GM19452 (cell line): ENCODE results near the gene BRF1.

Experiments
- ATAC-seq: cut with Tn5 transposase; IDR thresholded peaks from one replicate; pipeline ENCODE4 v1.9.1; 2021; ENCODE audit not compliant: unreplicated experiment

The BRF1 gene

GRCh38 chr14:105229099-105229655 lies 71.6 kb downstream of the BRF1 start:
- no peak for ATAC-seq

GRCh38 chr14:105228562-105228961 lies 72.2 kb downstream of the BRF1 start:
- ATAC-seq, result no peak

DNA sequence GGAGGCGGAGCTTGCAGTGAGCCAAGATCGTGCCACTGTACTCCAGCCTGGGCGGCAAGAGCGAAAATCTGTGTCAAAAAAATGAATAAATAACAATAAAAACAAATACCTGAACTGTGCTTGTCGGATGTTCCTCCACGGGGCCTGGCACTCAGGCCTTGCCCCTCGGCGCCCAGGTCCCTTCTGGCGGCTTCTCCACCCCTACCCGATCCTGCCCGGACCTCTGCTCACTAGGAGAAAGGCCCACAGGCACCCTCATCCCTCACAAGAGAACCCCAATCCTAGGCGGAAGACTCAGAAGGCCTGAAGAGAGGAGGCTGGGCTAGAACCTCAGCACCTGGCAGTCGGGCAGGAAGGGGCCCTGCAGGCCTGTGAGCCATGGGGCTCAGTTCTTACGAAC lies 73.5 kb downstream of the BRF1 start:
- no peak for ATAC-seq

DNA sequence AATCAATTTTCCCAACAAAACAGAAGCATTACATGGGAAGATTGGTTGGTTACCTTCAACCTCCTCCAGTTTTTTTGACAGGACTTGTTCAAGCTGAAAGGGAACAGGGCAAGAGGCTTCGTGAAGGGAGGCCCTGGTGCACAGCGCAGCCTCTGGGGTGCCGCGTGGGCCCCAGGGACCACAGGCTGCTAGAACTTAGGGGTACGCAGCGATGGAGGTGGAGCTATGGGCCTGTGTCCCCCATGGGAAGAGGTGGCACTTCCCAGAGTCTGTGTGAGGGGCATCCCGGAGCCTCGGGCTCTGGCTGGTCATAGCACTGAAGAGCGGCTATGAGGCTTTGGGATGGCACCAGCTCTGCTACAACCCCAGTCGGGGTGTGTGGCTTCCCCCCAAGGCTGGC lies 74.6 kb downstream of the BRF1 start:
- no peak for ATAC-seq

- no peak for ATAC-seq
Observed at GRCh38 chr14:105224845-105225570, 75.8 kb downstream of the BRF1 start.

DNA sequence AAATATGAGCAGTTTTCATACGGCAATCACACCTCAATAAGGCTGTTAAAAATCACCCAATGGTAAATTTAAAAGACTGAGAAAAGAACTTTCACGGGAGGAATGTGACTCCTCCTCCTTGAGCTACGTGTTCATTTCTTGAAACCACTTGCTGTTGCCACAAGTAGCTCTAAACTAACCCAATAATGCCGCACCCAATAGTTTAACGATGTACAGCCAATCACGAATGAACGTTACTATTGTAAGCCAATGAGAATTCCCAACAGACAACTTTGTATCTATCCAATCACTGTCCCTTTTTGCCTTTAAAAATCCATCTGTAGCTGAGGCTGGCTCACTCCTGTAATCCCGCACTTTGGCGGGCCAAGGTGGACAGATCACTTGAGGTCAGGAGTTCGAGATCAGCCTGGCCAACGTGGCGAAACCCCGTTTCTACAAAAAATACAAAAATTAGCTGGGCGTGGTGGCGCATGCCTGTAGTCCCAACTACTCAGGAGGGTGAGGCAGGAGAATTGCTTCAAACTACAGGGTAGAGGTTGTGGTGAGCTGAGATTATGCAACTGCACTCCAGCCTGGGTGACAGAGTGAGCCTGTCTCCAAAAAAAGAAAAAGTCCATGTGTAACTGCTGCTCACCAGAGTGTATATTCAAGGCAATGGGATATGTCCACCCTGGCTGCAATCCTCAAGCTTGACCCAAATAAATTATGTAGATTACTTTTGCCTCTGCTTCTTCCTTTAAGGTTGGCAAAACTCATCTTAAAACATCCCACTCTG lies 76.8 kb downstream of the BRF1 start:
- ATAC-seq, result no peak

GRCh38 chr14:105223260-105223659 lies 77.5 kb downstream of the BRF1 start:
- ATAC-seq, result no peak

DNA sequence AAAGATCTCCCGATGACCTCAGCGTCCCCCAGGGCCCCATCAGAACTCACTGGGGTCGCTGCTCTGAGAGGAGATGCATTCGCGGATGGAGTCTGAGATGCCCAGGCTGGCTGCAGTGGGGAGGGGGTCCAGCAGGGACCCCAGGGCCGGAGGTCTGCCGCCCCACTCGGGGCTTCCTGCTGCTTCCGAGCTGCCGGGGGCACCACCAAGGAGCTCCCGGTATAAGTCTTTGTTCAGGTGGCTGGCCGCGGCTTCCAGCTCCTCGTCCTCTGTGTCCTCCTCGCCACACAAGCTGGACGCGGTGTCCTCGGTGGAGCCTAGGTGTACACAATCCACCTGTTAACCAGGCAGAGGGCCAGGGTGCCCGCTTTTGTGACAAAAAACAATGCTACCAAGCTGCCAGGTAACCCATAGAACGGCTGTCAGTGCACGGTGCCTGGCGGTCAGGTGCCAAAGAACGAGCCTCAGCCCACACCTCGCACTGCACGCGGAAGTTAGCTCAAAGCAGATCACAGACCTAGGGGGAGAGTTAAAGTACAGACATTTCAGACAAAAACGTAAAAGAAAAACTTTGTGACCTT lies 79.1 kb downstream of the BRF1 start:
- ATAC-seq, result no peak

DNA sequence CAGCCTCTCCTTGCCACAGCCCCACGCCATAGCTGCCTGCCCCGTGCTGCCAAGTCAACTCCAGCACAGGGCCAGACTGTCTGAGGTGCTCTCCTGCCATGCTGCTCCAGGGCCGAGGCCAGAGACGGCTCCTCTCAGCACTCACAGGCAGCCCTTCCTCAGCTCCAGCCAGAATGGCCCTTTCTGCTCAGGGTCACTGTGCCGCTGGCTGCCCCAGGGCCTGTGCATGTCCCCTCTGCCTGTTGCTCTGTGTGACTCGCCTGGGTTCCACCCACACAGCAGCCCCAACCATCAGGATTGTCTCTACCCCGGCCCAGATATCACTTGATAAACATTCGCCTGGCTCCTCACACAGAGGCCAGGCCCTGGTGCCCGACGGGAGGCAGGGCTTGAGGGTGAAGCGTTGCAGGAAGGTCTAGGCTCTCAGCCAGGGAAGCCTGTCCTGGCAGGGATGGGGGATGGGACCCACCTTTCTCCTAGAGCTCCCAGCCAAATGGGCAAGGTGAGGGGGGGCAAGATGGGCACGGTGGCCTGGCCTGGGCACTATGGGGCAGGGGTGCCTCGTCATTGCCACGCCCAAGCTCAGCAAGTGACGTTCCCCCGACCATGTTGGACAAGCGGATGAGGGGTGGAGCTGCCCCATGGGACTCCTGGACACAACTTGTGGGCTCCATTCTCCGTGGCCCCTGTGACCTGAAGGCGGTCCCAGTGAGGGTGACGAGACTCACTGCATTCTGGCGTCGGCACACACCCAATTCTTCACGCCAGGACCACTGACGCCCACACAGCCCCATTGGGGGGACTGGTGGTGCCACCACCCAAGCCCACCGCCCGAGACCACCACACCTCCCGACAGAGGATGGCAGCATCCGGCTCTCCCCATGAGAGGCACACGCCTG lies 79.9 kb downstream of the BRF1 start:
- no peak for ATAC-seq

DNA sequence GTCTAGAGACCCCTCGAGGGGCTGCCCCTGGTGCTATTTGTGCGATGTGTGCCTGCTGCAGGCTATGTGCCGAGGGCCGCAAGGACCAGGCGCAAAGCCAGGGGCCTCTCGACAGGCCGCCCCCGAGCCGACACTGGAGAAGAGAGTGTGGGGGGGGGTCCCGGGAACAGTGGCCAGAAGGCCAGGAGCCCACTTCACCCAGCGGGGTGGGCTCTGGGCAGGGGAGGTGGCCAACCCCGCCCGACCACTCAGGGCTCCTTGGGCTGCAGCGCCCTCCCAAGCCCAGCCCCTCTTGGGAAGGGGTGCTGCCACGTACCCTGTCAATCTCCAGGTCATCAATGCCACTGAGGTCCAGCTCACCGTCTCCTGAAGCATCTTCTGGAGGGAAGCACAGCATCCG lies 81.0 kb downstream of the BRF1 start:
- no peak for ATAC-seq

DNA sequence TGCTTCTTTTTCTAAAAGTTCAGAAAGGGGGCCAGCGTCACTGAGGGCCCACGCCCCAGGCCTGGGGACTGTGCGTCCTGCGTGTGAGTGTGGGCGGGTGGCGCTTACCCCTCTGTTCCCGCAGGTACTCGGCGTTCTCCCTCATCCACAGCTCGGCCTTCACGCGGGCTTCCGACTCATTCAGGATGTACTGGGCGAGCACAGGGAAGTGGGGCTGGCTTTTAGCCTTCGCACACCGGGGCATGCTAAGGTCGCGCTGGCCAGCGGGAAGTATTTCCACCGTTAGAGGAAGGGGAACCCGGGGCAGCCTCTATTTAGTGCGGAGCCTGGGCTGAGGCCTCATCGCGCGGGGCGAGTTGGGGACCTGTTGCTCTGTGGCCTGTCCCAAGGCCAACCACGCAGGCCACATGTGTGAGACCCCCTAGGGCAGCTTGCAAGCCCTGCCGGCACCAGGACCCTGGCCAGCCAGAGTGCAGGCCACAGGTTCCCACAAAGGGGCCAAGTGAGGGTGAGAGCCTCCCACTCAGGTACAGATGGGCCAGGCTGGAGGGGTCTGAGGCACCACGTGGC lies 81.7 kb downstream of the BRF1 start:
- ATAC-seq, result no peak

DNA sequence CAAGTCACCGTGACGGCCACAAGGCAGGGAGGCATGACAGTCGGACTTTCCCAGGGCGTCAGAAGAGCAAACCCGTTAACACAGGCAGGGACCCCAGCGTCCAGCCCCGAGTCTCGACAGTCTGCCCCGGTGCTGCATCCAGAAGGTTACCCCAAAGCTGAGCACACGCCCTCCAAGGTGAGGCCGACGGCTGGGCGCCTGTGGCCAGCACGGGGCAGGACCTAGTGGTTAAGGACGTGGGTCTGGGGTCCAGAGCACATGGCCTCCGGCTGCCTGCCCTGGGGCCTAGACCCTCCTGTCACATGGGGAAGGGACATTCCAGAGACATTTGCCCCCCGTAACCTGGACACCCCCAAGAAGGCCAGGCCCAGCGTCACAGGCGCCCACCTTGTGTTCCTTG lies 82.2 kb downstream of the BRF1 start:
- no peak for ATAC-seq

- ATAC-seq, result no peak
Observed at GRCh38 chr14:105217774-105218173, 83.0 kb downstream of the BRF1 start.

DNA sequence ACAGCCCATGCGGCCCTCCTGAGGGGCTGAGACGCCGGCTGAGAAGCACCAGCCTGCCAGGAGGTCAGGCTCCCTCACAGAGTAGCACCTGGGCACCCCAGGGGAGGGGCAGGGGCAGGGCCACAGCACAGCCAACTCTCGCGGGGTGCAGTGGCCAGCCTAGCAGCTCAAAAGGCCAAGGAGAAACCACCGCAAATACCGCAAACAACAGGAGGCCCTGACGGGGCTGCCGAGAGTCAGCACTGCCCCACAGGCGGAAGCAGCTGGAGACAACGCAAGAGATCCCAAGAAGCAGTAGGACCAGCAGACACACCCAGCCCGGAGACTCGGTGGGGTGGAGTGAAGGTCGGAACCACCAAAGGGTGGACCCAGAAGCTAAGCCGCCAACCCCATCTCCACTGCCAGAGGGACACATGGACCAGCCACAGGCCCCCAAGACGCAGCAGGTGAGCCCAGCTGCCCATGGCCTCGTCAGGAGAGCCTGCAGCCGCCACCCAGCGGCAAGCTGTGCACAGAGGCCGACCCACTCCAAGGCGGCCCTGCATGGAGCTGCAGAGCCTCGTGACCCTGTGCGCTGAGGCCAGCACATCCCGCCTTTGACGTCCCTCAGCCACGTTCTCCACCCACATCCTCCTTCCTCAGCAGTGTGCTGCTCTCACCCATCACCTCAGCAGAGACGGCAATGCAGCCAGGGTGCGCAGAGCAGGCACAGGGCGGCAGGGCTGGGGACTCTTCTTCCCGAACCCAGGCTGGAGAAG lies 84.1 kb downstream of the BRF1 start:
- ATAC-seq, result no peak

GRCh38 chr14:105215602-105216001 lies 85.2 kb downstream of the BRF1 start:
- no peak for ATAC-seq

DNA sequence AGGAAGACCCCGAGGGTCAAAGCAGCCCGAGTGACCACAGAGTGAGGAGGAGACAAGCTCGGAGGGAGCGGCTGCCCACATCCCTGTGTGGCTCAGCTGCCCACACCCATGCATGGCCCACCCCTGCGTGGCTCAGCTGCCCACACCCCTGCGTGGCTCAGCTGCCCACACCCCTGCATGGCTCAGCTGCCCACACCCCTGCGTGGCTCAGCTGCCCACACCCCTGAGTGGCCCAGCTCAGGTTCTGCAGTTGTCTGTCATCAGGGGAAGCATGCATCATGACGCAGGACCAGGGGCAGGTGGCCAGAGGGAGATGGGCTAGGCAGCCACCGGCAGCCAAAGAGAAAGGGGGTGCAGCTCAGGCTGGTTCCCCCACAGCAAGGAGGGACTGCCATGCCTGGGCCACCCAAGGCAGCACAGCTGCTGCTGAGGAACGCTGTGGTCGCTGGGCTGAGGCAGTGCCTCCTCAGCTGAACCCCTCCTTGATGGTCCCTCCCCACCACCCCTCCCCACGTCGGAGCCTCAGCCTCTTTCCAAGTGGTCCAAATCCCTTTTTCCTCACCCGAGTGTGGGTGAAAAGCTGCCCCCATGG lies 86.4 kb downstream of the BRF1 start:
- no peak for ATAC-seq

GRCh38 chr14:105213361-105213760 lies 87.4 kb downstream of the BRF1 start:
- no peak for ATAC-seq

DNA sequence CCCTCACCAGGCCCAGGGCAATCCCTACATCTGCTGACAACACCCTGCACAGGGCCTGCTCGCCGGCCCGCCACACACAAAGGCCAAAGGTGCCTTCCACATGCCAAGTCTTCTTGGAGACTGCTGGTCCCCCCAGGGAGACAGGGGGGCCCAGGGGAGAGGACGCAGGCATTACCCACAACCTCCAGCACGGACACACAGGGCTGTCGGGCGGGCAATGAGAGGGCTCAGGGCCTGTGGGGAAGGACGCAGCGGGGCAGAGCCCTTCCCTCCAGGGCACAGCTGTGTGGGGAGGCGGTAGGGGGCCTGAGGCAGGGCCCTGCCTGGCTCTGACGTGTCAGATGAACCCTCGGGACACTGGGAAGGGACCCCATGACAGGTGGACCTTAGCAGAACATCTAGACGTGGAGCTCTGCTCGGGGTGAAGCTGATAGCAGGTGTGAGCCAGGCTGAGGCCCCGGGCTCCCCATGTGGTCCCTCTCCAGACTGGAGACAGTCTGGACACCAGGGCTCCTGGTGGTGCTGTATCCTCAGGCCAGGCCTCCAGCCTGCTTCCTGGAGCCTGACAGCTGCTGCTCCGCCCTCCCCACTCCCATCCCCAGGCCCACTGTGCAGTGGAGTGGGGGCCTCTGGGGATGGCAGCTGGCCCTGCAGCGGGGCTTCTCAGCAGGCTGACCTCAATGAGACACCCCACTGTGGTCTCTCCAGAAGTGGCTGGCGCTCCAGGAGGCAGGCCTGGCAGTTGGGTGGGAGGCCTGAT lies 88.1 kb downstream of the BRF1 start:
- no peak for ATAC-seq

- no peak for ATAC-seq
Observed at GRCh38 chr14:105211758-105212089, 89.1 kb downstream of the BRF1 start.
